ENCODE measurements around the gene TMEM169. TPM values are rescaled to one million over a fixed set of nuclear protein-coding genes. Genes with fewer than 3 reads are reported as not detected.

The TMEM169 gene
- total and polyA plus RNA-seq, 2 of the 13 experiments (the other 11 are each of a cell fraction or from before 2014, with no cell fraction given), result 1.5 to 4.5 TPM

GRCh38 chr2:216108967-216109921, 27.5 kb downstream of the TMEM169 start, which contains the start of gene XRCC5:
Gene XRCC5 (plus strand): TSS chr2:216109348. CDS start chr2:216109437, 89 bp downstream.
- peak within 1 kb of the TSS; percentile 76 for H3K27ac ChIP-seq (ENCODE audit: extremely low read length, insufficient read depth, low read length)
- no peaks in the 10 kb centered on the region for H3K9me3 ChIP-seq (ENCODE audit: low read length)
- peaks cover 71% of the 10 kb centered on the region for H3K4me1 ChIP-seq (ENCODE audit: insufficient read depth, low read length)
- peak; percentile 96 for DNase-seq (ENCODE audit: low spot score)
- ATAC-seq, result peak; percentile 84
- peak within 1 kb of the TSS; percentile 93 for H3K9ac ChIP-seq (ENCODE audit: insufficient read depth, low read depth, low read length)
- WGBS (ENCODE audit: low lambda C conversion rate), result under 1% methylated on average over 39 of the region's 57 CpGs
- peaks cover 37% of the 10 kb centered on the region for H3K79me2 ChIP-seq (ENCODE audit: insufficient read depth, low read length)
- BruUV-seq (replicated peaks), result no TSS peak
- H3K4me3 ChIP-seq (replicated peaks in 1 of 3; ENCODE audit: insufficient read depth in 1 of 3, low read depth in 2 of 3, low read length in 3 of 3), result peak within 1 kb of the TSS; percentile 88 to 100 (median 98)
- no peaks in the 10 kb centered on the region for H4K20me1 ChIP-seq (ENCODE audit: insufficient read depth, low read length)
- H2AFZ ChIP-seq (ENCODE audit: low read length), result peak within 1 kb of the TSS; percentile 99
- ChIA-PET CTCF (ENCODE audit: low intra/inter-chr PET ratio, low total read pairs) (no interaction called here), POLR2A (interaction anchor here (0.6 to 6.9 kb wide), 13 partner anchors 9 to 54 kb away, joined by 3 to 131 read pairs (median 4); partner anchors contain the start of genes PECR and TMEM169)
- H3K27me3 ChIP-seq (ENCODE audit: control insufficient read depth in 1 of 2, insufficient read depth in 2 of 2, low read length in 2 of 2), result no peaks in the 10 kb centered on the region; a peak in 1 of 5 replicates
- in situ Hi-C loops (cut with HindIII; ENCODE audit: extremely low pct_ligation_motif_present, low pct_unique_long_range_greater_than_20kb) (no loop called here), intact Hi-C loops (cut with micrococcal nuclease; ENCODE audit: unreplicated experiment) (loop anchor here (1.0 kb wide), 3 partner anchors 25 to 75 kb away; no protein-coding TSS in a partner anchor)
- FAIRE-seq, result peak; percentile 62
- peaks cover 7 to 34% of the 10 kb centered on the region in 2 experiments for H3K36me3 ChIP-seq (replicated peaks in 1 of 2; ENCODE audit: control insufficient read depth in 1 of 2, insufficient read depth in 2 of 2, low read length in 2 of 2)
- H3K4me2 ChIP-seq (ENCODE audit: low read depth, low read length), result peak within 1 kb of the TSS; percentile 93
- peak; percentile 57; the same call in 1 of the 2 replicates for TF ChIP-seq ZNF678 (CRISPR knock-in tag; IDR thresholded peaks at IDR 0.05)
- TF ChIP-seq, protein P1, sequence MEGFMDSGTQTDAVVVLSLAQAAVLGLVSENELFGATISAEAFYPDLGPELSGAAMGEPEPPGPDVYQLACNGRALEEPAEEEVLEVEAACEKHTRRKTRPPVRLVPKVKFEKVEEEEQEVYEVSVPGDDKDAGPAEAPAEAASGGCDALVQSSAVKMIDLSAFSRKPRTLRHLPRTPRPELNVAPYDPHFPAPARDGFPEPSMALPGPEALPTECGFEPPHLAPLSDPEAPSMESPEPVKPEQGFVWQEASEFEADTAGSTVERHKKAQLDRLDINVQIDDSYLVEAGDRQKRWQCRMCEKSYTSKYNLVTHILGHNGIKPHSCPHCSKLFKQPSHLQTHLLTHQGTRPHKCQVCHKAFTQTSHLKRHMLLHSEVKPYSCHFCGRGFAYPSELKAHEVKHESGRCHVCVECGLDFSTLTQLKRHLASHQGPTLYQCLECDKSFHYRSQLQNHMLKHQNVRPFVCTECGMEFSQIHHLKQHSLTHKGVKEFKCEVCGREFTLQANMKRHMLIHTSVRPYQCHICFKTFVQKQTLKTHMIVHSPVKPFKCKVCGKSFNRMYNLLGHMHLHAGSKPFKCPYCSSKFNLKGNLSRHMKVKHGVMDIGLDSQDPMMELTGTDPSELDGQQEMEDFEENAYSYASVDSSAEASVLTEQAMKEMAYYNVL (CRISPR knock-in tag; IDR thresholded peaks at IDR 0.05; ENCODE audit: borderline replicate concordance), result peak; percentile 67; the same call in 1 of the 2 replicates
- peak; percentile 98; the same call in 1 of the 2 replicates for TF ChIP-seq ZZZ3 (CRISPR knock-in tag; IDR thresholded peaks at IDR 0.05; ENCODE audit: borderline replicate concordance)
- peak; percentile 94 for TF ChIP-seq KDM5B (CRISPR knock-in tag; IDR thresholded peaks at IDR 0.05; ENCODE audit: borderline replicate concordance)
- TF ChIP-seq JUN (CRISPR knock-in tag; IDR thresholded peaks at IDR 0.05), result 0 out of 2 replicates have a peak, but pooled peaks have one; percentile 56
- TF ChIP-seq RXRA (CRISPR knock-in tag; IDR thresholded peaks at IDR 0.05), result peak; percentile 85
- 0 out of 2 replicates have a peak, but pooled peaks have one; percentile 59 for TF ChIP-seq ZKSCAN5 (CRISPR knock-in tag; IDR thresholded peaks at IDR 0.05)
- TF ChIP-seq ZBTB14 (CRISPR knock-in tag; IDR thresholded peaks at IDR 0.05), result peak; percentile 51; the same call in 1 of the 2 replicates
- peak; percentile 92; the same call in 1 of the 2 replicates for TF ChIP-seq ZBTB42 (CRISPR knock-in tag; IDR thresholded peaks at IDR 0.05)
- no peak; the same call in 1 of the 2 replicates for TF ChIP-seq MTA1 (CRISPR knock-in tag; IDR thresholded peaks at IDR 0.05; ENCODE audit: borderline replicate concordance)
- TF ChIP-seq NRL (CRISPR knock-in tag; IDR thresholded peaks at IDR 0.05; ENCODE audit: borderline replicate concordance), result peak; percentile 98
- TF ChIP-seq, protein P2, sequence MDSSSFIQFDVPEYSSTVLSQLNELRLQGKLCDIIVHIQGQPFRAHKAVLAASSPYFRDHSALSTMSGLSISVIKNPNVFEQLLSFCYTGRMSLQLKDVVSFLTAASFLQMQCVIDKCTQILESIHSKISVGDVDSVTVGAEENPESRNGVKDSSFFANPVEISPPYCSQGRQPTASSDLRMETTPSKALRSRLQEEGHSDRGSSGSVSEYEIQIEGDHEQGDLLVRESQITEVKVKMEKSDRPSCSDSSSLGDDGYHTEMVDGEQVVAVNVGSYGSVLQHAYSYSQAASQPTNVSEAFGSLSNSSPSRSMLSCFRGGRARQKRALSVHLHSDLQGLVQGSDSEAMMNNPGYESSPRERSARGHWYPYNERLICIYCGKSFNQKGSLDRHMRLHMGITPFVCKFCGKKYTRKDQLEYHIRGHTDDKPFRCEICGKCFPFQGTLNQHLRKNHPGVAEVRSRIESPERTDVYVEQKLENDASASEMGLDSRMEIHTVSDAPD (CRISPR knock-in tag; IDR thresholded peaks at IDR 0.05), result 0 out of 2 replicates have a peak, but pooled peaks have one; percentile 48
- TF ChIP-seq ZNF30 (CRISPR knock-in tag; IDR thresholded peaks at IDR 0.05), result peak; percentile 94; the same call in 1 of the 2 replicates
- TF ChIP-seq JARID2 (CRISPR knock-in tag; IDR thresholded peaks at IDR 0.05; ENCODE audit: insufficient replicate concordance), result no peak
- peak; percentile 93 for TF ChIP-seq POLR2AphosphoS5 (IDR thresholded peaks at IDR 0.05; ENCODE audit: low read depth, low read length)
